Epithelial cell of proximal tubule (primary cell): Measurements from ENCODE around the gene QDPR. TPM values are rescaled to one million over a fixed set of nuclear protein-coding genes. Genes with fewer than 3 reads are reported as not detected.

ENCODE experiments used
- DNase-seq: peaks from one replicate; pipeline ENCODE4 v3.0.0-alpha.2; 2011; ENCODE audit warnings: low read depth
- H3K4me3 ChIP-seq: 2 replicates; pipeline ENCODE4 v1.5.1; 2011; ENCODE audit warnings: low read depth, mild to moderate bottlenecking, low read length
- CTCF ChIP-seq: conservative IDR thresholded peaks from 2 replicates; pipeline ENCODE4 v1.5.1; 2012; ENCODE audit warnings: low read depth, mild to moderate bottlenecking, low read length
- total RNA-seq: library from RNA; depleted of rRNA; stranded (reverse); fragments of >200 nt; gene quantifications from 2 replicates; pipeline ENCODE4 v1.2.3, GENCODE V29; 2015

Gene QDPR
- total RNA-seq, 1 donor from 2014 or later = 15.7 TPM

GRCh38 chr4:17480955-17481354 is 30.9 kb downstream of the QDPR start:
- H3K4me3 ChIP-seq = no peak overlapping the region
- DNase-seq = no peak
- TF ChIP-seq CTCF = no peak

- no peak for TF ChIP-seq CTCF
- DNase-seq = no peak
- no peak overlapping the region for H3K4me3 ChIP-seq
These were observed 31.5 kb downstream of the QDPR start for GRCh38 chr4:17480210-17480927.

- no peak for TF ChIP-seq CTCF
- H3K4me3 ChIP-seq = no peak overlapping the region
- DNase-seq = no peak
These were observed 34.0 kb downstream of the QDPR start for GRCh38 chr4:17477774-17478472.

GRCh38 chr4:17476853-17477252 is 35.0 kb downstream of the QDPR start:
- no peak for TF ChIP-seq CTCF
- no peak overlapping the region for H3K4me3 ChIP-seq
- DNase-seq = no peak

GRCh38 chr4:17475481-17475880 is 36.4 kb downstream of the QDPR start:
- no peak overlapping the region for H3K4me3 ChIP-seq
- DNase-seq = no peak
- TF ChIP-seq CTCF = no peak

GRCh38 chr4:17469931-17470674 is 41.8 kb downstream of the QDPR start:
- DNase-seq = no peak
- no peak for TF ChIP-seq CTCF
- H3K4me3 ChIP-seq = no peak overlapping the region
